AML-193 (cell line): Measurements from ENCODE around the gene ESCO1.

Experiments
- DNase-seq, 2 experiments: peaks; one replicate each; lab custom pipeline; 2025; lab: John Stamatoyannopoulos, UW

ESCO1 gene

DNA sequence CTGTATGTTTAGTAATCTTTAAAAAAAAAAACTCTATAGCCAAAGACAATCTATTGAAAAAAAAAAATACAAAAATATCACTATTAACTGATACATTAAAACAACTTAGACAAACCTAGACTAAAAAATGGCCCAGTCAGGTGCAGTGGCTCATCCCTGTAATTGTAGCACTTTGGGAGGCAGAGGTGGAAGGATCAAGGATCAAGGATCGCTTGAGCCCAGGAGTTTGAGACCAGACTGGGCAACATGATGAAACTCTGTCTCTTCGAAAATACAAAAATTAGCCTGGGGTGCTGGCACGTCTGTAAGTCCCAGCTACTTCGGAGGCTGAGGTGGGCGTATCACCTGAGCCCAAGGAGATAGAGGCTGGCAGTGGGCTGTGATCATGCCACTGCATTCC lies 16.1 kb downstream of the ESCO1 start:
- DNase-seq = no peak

GRCh38 chr18:21575656-21576055 lies 24.8 kb downstream of the ESCO1 start:
- DNase-seq = no peak

- DNase-seq = no peak
Measured at GRCh38 chr18:21571772-21572171, 28.7 kb downstream of the ESCO1 start.

DNA sequence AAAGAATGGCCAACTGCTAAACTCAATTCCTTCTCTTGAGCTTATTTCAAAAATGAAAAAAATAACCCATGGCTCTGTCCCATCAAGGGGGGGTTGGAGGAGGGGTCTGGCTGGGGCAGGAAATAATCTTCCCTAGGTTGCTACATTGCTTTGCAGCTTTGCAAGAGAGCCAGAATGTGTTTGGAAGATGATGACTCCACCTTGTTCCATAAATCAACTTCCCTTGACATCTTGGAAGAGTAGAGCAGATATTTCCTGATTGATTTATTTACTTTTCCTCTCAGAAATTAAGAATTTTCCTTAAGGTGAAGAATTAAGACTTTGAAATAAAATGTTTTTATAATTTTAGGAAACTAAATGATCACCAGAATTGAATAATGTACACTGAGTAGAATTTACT lies 41.3 kb downstream of the ESCO1 start:
- no peak for DNase-seq

GRCh38 chr18:21557607-21558253 lies 42.8 kb downstream of the ESCO1 start:
- no peak for DNase-seq

GRCh38 chr18:21550510-21550970 lies 50.0 kb downstream of the ESCO1 start:
- no peak for DNase-seq

DNA sequence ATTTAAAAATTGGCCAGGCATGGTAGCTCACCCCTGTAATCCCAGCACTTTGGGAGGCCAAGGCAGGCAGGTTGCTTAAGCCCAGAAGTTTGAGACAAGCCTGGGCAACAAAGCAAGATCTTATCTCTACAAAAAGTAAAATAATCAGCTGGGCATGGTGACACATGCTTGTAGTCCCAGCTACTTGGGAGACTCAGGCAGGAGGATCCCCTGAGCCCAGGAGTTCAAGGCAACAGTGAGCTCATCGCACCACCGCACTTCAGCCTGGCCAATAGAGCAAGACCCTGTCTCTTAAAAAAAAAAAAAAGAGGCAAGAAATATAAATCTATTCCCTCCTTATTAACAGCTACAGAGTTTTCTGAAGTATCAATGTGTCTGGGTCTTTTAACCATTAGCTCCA lies 51.9 kb downstream of the ESCO1 start:
- no peak for DNase-seq

DNA sequence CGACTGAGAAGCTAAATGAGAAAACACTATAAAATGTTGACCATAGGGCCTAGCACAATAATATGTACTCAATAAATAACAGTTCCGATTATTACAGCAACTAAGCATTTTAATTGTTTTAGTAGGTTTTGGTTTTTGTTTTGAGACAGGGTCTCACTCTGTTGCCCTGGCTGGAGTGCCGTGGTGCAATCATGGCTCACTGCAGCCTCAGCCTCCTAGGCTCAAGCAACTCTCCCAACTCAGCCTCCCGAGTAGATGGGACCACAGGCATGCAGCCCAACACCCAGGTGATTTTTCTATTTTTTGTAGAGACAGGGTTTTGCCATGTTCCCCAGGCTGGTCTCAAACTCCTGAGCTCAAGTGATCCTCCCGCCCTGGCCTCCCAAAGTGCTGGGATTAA lies 54.1 kb downstream of the ESCO1 start:
- no peak for DNase-seq

DNA sequence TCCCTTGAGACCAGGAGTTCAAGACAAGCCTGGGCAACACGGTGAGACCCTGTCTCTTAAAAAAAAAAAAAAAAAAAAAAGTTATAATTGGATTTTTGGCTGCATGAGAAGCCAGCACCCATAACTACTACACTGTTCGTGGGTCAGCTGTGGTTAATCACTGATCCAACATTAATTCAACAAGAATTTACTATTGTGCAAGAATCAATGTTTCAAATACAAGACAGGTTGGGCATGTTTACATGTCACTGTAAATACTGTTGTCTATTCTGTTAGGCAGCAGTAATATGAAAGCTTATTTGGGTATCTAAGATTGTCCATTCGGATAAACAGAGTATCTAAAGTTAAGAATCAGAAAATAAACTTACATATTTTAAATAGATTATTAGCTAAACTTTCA lies 62.3 kb downstream of the ESCO1 start:
- no peak for DNase-seq

DNA sequence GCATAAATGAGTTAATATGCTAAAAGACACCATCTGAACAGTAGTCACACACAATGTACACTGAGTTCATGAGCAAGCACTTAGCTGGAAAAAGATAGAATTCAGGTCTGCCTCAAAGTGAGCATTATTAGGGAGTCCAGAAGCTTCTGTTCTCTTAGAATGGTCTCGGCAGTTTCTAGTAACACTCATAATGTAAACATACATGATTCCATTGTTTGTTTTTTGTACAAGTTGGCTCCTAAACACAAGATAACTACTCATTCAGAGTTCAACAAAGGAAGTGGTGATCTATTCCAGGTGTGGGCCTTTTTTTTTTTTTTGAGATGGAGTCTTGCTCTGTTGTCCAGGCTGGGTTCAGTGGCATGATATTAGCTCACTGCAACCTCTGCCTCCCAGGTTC lies 66.2 kb downstream of the ESCO1 start:
- DNase-seq = no peak

- no peak for DNase-seq
Measured at GRCh38 chr18:21526463-21526862, 74.0 kb downstream of the ESCO1 start.

GRCh38 chr18:21525916-21526315 lies 74.6 kb downstream of the ESCO1 start:
- no peak for DNase-seq

DNA sequence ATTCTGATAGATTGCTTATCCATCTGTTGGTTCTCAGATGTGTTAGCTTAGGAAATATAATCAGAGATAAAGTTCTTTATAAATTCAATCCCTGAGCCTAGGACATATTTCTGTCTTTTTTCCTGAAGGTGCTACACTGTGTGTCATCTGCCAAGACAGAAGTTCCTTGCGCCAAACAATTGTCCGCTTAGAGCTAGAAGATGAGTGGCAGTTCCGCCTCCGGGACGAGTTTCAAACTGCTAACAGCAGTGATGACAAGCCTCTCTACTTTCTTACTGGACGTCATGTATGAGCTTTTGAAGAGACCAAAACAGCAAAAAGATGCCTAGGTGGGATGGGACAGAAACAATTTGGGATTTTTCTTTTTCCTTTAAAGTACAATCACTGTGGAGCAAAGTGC lies 78.0 kb downstream of the ESCO1 start:
- no peak for DNase-seq

DNA sequence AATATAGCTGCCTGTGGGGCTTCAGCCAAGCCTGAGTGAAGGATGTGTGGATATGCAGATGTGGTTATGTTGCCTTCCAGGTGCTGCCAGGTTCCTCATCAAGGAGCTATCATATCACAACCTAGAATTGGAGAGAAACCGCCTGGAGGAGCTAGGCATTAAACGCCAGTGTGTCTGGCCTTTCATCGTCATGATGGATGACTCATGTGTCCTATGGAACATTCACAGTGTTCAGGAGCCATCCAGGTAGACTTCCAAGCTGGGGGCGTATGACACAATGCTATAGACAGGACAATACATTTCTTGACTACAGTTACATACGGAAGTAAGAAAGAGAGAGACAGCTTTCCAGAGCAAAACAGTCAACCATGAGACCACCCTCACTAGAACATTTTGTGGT lies 86.8 kb downstream of the ESCO1 start:
- DNase-seq = no peak

GRCh38 chr18:21513292-21513691 lies 87.2 kb downstream of the ESCO1 start:
- DNase-seq = no peak

GRCh38 chr18:21509062-21509461 lies 91.4 kb downstream of the ESCO1 start:
- DNase-seq = no peak

- DNase-seq = no peak
Measured at GRCh38 chr18:21507913-21508701, 92.4 kb downstream of the ESCO1 start.

DNA sequence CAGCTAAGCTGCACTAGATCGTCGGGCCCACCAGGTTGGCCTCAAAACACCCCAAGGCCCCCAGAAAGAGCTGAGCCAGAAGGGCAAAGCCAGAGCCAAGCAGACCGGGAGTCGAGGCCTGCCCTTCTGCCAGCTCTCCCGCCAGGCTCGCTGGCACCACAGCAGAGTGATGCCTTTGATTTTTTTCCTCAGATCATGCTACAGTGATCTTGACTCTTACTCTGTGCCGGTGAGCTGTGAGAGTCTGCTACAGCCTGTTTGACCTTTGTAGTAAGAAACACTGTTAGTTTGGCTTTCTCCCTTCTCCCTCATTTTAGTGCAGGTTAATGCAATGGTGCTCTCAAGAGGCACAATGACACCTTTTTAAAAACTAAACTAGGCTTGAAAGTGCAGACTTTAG lies 97.8 kb downstream of the ESCO1 start:
- DNase-seq = no peak

DNA sequence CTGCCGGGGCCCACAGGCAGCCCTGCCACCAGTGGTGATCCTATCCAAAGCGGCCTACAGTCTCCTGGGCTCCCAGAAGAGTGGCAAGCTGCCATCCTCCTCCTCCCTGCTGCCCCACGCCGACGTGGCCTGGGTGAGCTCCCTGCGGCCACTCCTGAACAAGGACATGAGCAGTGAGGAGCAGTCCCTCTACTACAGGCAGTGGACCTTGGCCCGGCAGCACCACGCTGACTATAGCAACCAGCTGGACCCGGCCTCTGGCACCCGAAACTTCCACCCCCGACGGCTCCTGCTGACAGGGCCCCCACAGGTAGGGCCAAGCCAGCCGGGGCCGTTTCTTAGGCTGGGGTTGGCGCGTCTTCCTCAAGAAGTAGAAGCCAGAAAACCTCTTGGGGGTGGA lies 100.5 kb downstream of the ESCO1 start:
- no peak for DNase-seq

DNA sequence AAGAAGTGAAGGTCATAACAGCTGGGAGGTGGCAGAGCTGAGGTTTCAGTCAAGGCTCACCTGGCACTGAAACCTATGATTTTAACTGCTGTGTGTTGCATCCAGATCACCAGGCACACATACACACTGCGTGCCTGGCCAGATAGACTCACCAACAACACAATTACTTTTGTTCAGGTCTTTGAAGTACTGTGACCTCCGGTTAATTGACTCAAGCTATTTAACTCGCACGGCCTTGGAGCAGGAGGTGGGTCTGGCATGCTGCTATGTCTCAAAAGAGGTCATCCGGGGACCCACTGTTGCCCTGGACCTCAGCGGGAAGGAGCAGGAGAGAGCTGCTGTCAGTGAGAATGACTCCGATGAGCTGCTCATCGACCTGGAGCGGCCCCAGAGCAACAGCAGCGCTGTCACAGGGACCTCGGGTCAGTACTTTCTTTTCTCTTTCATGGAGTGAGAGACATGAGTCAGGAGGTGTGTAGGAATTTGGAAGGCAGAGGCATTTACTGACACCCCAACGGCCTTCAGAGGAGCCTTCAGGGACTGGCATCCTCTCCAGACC lies 104.1 kb downstream of the ESCO1 start:
- no peak for DNase-seq

DNA sequence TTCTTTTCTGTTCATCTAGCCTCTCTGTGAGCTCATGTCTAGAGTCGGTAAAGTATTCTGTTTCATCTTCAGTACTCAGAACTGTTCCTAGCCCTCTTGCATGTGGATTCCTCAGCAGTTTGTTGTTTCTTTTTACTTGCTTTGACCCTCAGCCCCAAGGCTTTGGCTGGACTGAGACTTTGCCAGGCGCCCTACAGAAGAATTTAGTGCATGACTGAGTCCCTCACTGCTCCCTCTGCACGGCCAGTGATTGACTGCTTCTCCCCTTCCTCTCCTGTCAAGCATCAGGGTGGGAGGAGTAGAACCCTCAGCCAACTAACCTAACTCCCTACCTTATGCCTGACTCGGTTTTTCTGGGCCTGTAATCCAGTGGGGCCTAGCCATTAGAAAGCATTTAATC lies 109.8 kb downstream of the ESCO1 start:
- DNase-seq = no peak

DNA sequence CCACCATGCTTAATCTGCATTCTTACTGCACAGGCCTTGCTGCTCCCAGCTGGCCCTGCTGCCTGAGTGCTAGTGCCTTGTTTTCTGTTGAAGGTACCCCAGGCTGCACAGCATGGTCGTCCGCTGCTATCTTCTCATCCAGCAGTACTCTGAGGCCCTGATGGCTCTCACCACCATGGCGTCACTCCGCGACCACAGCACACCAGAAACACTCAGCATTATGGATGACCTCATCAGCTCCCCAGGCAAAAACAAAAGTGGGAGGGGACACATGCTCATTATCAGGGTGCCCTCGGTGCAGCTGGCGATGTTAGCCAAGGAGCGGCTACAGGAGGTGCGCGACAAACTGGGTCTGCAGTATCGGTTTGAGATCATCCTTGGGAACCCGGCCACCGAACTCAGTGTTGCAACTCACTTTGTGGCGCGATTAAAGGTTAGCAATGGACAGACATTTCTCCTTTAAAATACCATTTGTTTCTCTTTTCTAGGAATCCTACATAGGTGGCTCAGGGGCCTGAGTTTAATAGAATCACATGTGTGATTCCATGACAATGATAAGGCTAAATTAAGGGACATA lies 110.5 kb downstream of the ESCO1 start:
- no peak for DNase-seq

DNA sequence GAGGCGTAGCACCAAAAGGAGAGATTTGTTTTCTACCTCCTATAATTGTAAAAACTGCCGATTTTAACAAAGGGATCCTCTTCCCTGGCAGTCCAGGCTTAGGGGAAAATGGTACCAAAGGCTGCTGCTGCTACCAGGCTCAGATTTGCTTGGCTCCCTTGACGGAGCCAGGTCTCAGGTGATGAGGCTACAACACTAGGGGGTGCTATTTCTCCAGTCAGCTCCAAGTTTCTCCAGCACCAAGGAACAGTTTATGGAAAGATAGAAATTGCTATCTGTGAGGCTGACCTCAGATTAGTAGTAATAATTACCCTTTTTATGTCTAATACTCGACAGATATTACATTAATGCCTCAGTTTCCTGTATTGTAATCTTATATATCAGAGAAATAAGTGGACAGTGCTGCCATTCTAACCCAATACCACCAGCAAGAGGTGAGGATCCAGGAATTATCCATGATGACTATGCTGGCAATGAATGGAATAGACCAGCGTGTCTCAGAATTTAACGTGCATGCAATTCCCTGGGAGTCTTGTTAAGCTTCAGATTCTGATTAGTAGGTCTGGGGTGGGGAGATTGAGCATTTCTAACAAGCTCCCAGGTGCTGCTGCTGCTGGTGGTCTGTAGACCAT lies 111.3 kb downstream of the ESCO1 start:
- peak; percentile 38 to 43 for DNase-seq
